DMS153 (cell line): ENCODE results near the gene LHX4.

Experiments used
- DNase-seq: peaks from one replicate; lab custom pipeline; 2025; lab: John Stamatoyannopoulos, UW

LHX4 gene

GRCh38 chr1:180229483-180230415 lies at the start of gene LHX4:
LHX4 (plus strand) TSS chr1:180230264; CDS start chr1:180230530, 266 bp downstream.
- no peak for DNase-seq

- no peak for DNase-seq
Observed at GRCh38 chr1:180181048-180181447, 49.0 kb upstream of the LHX4 start.

GRCh38 chr1:180181996-180182642 lies 47.9 kb upstream of the LHX4 start:
- no peak for DNase-seq

- DNase-seq: no peak
Observed at GRCh38 chr1:180182643-180183311, 47.3 kb upstream of the LHX4 start.

- no peak for DNase-seq
Observed at GRCh38 chr1:180183426-180183825, 46.6 kb upstream of the LHX4 start.

- no peak for DNase-seq
Observed at GRCh38 chr1:180184041-180184440, 46.0 kb upstream of the LHX4 start.

GRCh38 chr1:180185281-180185680 lies 44.8 kb upstream of the LHX4 start:
- no peak for DNase-seq

GRCh38 chr1:180185971-180186645 lies 44.0 kb upstream of the LHX4 start:
- DNase-seq: no peak

- DNase-seq: no peak
Observed at GRCh38 chr1:180186831-180187230, 43.2 kb upstream of the LHX4 start.

- no peak for DNase-seq
Observed at GRCh38 chr1:180187626-180188025, 42.4 kb upstream of the LHX4 start.

- peak; percentile 57 for DNase-seq
Observed at GRCh38 chr1:180188091-180188506, 42.0 kb upstream of the LHX4 start.

GRCh38 chr1:180188684-180189175 lies 41.3 kb upstream of the LHX4 start:
- DNase-seq: no peak

- DNase-seq: no peak
Observed at GRCh38 chr1:180190091-180190490, 40.0 kb upstream of the LHX4 start.

- DNase-seq: no peak
Observed at GRCh38 chr1:180192172-180192571, 37.9 kb upstream of the LHX4 start.

GRCh38 chr1:180193141-180194047 lies 36.7 kb upstream of the LHX4 start:
- no peak for DNase-seq

GRCh38 chr1:180194048-180194425 lies 36.0 kb upstream of the LHX4 start:
- no peak for DNase-seq

GRCh38 chr1:180194546-180195207 lies 35.4 kb upstream of the LHX4 start:
- no peak for DNase-seq

GRCh38 chr1:180195401-180195800 lies 34.7 kb upstream of the LHX4 start:
- no peak for DNase-seq

- no peak for DNase-seq
Observed at GRCh38 chr1:180195916-180196315, 34.1 kb upstream of the LHX4 start.

GRCh38 chr1:180196436-180197003 lies 33.5 kb upstream of the LHX4 start:
- no peak for DNase-seq
